Ascending aorta (tissue), 2 donors: ENCODE measurements around the gene SFTA2. TPM values are rescaled to one million over a fixed set of nuclear protein-coding genes. Genes with fewer than 3 reads are reported as not detected.

Source experiments
- DNase-seq, 2 donors: peaks; one replicate each; pipeline ENCODE4 v3.0.0-alpha.2; 2019; ENCODE audit warnings: low spot score in 2 of 2
- H3K27ac ChIP-seq, 2 donors: fragments of 200-600 bp; sonication (generic); one replicate each; pipeline ENCODE4 v1.5.1; 2016 to 2017; ENCODE audit warnings: mild to moderate bottlenecking in 1 of 2
- H3K27me3 ChIP-seq: fragments of 200-600 bp; sonication (generic); one replicate; pipeline ENCODE4 v1.5.1; 2017
- H3K36me3 ChIP-seq, 2 donors: fragments of 200-600 bp; sonication (generic); one replicate each; pipeline ENCODE4 v1.5.1; 2016
- H3K4me1 ChIP-seq, 2 donors: fragments of 200-600 bp; sonication (generic); one replicate each; pipeline ENCODE4 v1.5.1; 2016 to 2017; ENCODE audit warnings: mild to moderate bottlenecking in 1 of 2
- H3K4me3 ChIP-seq, 2 donors: fragments of 200-600 bp; sonication (generic); one replicate each; pipeline ENCODE4 v1.5.1; 2016 to 2017; ENCODE audit warnings: mild to moderate bottlenecking in 1 of 2
- H3K9me3 ChIP-seq, 2 donors: fragments of 200-600 bp; sonication (generic); one replicate each; pipeline ENCODE4 v1.5.1; 2016
- CTCF ChIP-seq, 3 experiments: fragments of 200-600 bp in 2 of 3; fragments of 450-650 bp in 1 of 3; sonication (generic) in 2 of 3; IDR thresholded peaks; one replicate each; pipeline ENCODE4 v1.5.1; 2016 to 2019; ENCODE audit warnings: antibody characterized with exemption in 3 of 3, mild to moderate bottlenecking in 1 of 3, moderate library complexity in 1 of 3
- intact Hi-C: fragments of 100-400 bp; cut with DNase I; formaldehyde crosslinking; loops from one replicate; pipeline ENCODE4 v1.15.1; 2023
- total RNA-seq: library from RNA; depleted of rRNA; stranded (reverse); fragments of >200 nt; gene quantifications from one replicate; pipeline ENCODE4 v1.1.0, GENCODE V29; 2016

SFTA2 gene
- total RNA-seq, 1 donor from 2014 or later, result not detected

GRCh38 chr6:30888816-30889495, 43.0 kb downstream of the SFTA2 start:
- H3K36me3 ChIP-seq, result peaks cover 3 to 37% of the 10 kb centered on the region in 2 donors
- H3K4me3 ChIP-seq, result no peak overlapping the region
- H3K27me3 ChIP-seq, result no peaks in the 10 kb centered on the region
- no peak overlapping the region for H3K27ac ChIP-seq
- no peaks in the 10 kb centered on the region for H3K9me3 ChIP-seq
- H3K4me1 ChIP-seq, result peaks cover 0 to 18% of the 10 kb centered on the region in 2 donors
- DNase-seq, result peak in 1 of 2 donors; percentile 51
- TF ChIP-seq CTCF (IDR thresholded peaks at IDR 0.05), result no peak
- intact Hi-C loops, result no loop called here

GRCh38 chr6:30887901-30888815, 43.8 kb downstream of the SFTA2 start:
- no peaks in the 10 kb centered on the region for H3K27me3 ChIP-seq
- no peak for TF ChIP-seq CTCF (IDR thresholded peaks at IDR 0.05)
- peaks cover 1 to 30% of the 10 kb centered on the region in 2 donors for H3K36me3 ChIP-seq
- no peak overlapping the region for H3K27ac ChIP-seq
- intact Hi-C loops, result no loop called here
- peaks cover 0 to 23% of the 10 kb centered on the region in 2 donors for H3K4me1 ChIP-seq
- H3K9me3 ChIP-seq, result no peaks in the 10 kb centered on the region
- no peak overlapping the region for H3K4me3 ChIP-seq
- DNase-seq, result peak in 1 of 2 donors; percentile 53

- peaks cover 0 to 19% of the 10 kb centered on the region in 2 donors for H3K36me3 ChIP-seq
- no peaks in the 10 kb centered on the region for H3K9me3 ChIP-seq
- no peak overlapping the region for H3K4me3 ChIP-seq
- peak in 1 of 2 donors; percentile 19 for DNase-seq
- intact Hi-C loops, result no loop called here
- no peak overlapping the region for H3K27ac ChIP-seq
- no peaks in the 10 kb centered on the region for H3K27me3 ChIP-seq
- peaks cover 0 to 23% of the 10 kb centered on the region in 2 donors for H3K4me1 ChIP-seq
- no peak for TF ChIP-seq CTCF (IDR thresholded peaks at IDR 0.05)
These were observed 45.1 kb downstream of the SFTA2 start for GRCh38 chr6:30886897-30887255.

GRCh38 chr6:30885999-30886896, 45.7 kb downstream of the SFTA2 start:
- TF ChIP-seq CTCF (IDR thresholded peaks at IDR 0.05), result no peak
- Histone ChIP-seq H3K9me3 (no peaks in the 10 kb centered on the region), H3K36me3 (peaks cover 0 to 15% of the 10 kb centered on the region in 2 donors), H3K4me1 (peaks cover 0 to 23% of the 10 kb centered on the region in 2 donors), H3K27me3 (no peaks in the 10 kb centered on the region), H3K4me3 (peak overlapping the region; percentile 78 to 87), H3K27ac (no peak overlapping the region)
- intact Hi-C loops, result loop anchor here (2.0 kb wide), 1 partner anchor 29 kb away; the partner anchor contains the start of gene VARS2
- DNase-seq, result peak in 1 of 2 donors; percentile 65

- Histone ChIP-seq H3K9me3 (no peaks in the 10 kb centered on the region), H3K4me1 (peaks cover 0 to 23% of the 10 kb centered on the region in 2 donors), H3K27ac (peak overlapping the region in 1 of 2 donors; percentile 83), H3K4me3 (peak overlapping the region; percentile 78 to 87), H3K36me3 (peaks cover 0 to 14% of the 10 kb centered on the region in 2 donors), H3K27me3 (no peaks in the 10 kb centered on the region)
- DNase-seq, result peak in 1 of 2 donors; percentile 66
- TF ChIP-seq CTCF (IDR thresholded peaks at IDR 0.05), result no peak
- intact Hi-C loops, result loop anchor here (2.0 kb wide), 1 partner anchor 29 kb away; the partner anchor contains the start of gene VARS2
These were observed 46.4 kb downstream of the SFTA2 start for GRCh38 chr6:30885481-30885998.
